Right cardiac atrium (tissue), 5 donors: ENCODE measurements around the gene PSMB3. TPM values are rescaled to one million over a fixed set of nuclear protein-coding genes. Genes with fewer than 3 reads are reported as not detected.
"Not testable (repeated sequence)": the region's sequence is repeated elsewhere in the genome, so short reads cannot be mapped to it uniquely, and the experiment has no call there.

ENCODE experiments used
- ATAC-seq, 2 donors: fragments of 200-7000 bp; cut with Tn5 transposase; one replicate each; pipeline versions ENCODE4 v1.8.0 to v1.9.1; 2020; ENCODE audit warnings: moderate library complexity in 2 of 2, mild to moderate bottlenecking in 1 of 2
- DNase-seq, 3 donors: peaks; one replicate each; pipeline ENCODE4 v3.0.0-alpha.2; 2020
- H3K27ac ChIP-seq: one replicate; pipeline ENCODE4 v1.5.1; 2013; ENCODE audit warnings: mild to moderate bottlenecking, low read length, control low read depth, moderate library complexity
- H3K27me3 ChIP-seq: one replicate; pipeline ENCODE4 v1.6.1; 2013; ENCODE audit not compliant: control insufficient read depth, insufficient read depth
- H3K4me1 ChIP-seq: one replicate; pipeline ENCODE4 v1.6.1; 2013; ENCODE audit warnings: low read length; ENCODE audit not compliant: control insufficient read depth, insufficient read depth
- H3K4me3 ChIP-seq: one replicate; pipeline ENCODE4 v1.5.1; 2013; ENCODE audit warnings: low read length, control low read depth
- H3K9me3 ChIP-seq: one replicate; pipeline ENCODE4 v1.6.1; 2013; ENCODE audit warnings: low read length; ENCODE audit not compliant: control insufficient read depth
- whole genome bisulfite sequencing: extraction: QIAGEN DNeasy Blood & Tissue Kit; methylation state at CpG from one replicate; pipeline ENCODE4 v1.1.7; 2013; 5-methylcytosine and 5-hydroxymethylcytosine counted together
- intact Hi-C, 4 donors: fragments of 100-400 bp; cut with DNase I; formaldehyde crosslinking; loops; one replicate each; pipeline versions ENCODE4 v1.11.0 to v1.14.0; 2022 to 2023
- polyA plus RNA-seq: library from polyadenylated mRNA; stranded (reverse); fragments of 200-250 nt; gene quantifications from one replicate; pipeline ENCODE4 v1.2.3, GENCODE V29; 2013
- total RNA-seq, 4 donors: library from RNA; stranded (reverse); fragmentation: NEBNext Ultra II Directional; extraction: Animal tissue kit (Norgen Biotek cat#: 25700); gene quantifications; one replicate each; pipeline ENCODE4 v1.2.1, GENCODE V29; 2021
- donor health status: healthy with polysubstance abuse.
- donor health status: DM: no; HTN: yes; CAD: no.
- donor health status: DM: no; HTN: no; CAD: no.
- donor health status: DM: no; HTN: yes; CAD: no; lungs with severe emphysema.
- donor health status: DM: yes; HTN: yes; CAD: no.

PSMB3 gene
- total and polyA plus RNA-seq, 5 donors, result 134 to 247 (median 147) TPM

- WGBS, result 83% methylated on average over 29 of the region's 29 CpGs
- no peaks in the 10 kb centered on the region for H3K4me1 ChIP-seq
- H3K27ac ChIP-seq, result no peak overlapping the region
- H3K4me3 ChIP-seq, result no peak overlapping the region
- no peaks in the 10 kb centered on the region for H3K9me3 ChIP-seq
- intact Hi-C loops, result no loop called here
- ATAC-seq (peak in 1 of 2 donors; percentile 1), DNase-seq (peak in 1 of 3 donors; percentile 13)
- H3K27me3 ChIP-seq, result no peaks in the 10 kb centered on the region
Measured at GRCh38 chr17:38719289-38719942, 33.1 kb upstream of the PSMB3 start.

- H3K4me1 ChIP-seq, result no peaks in the 10 kb centered on the region
- H3K4me3 ChIP-seq, result no peak overlapping the region
- 72% methylated on average over 39 of the region's 39 CpGs for WGBS
- intact Hi-C loops, result no loop called here
- H3K9me3 ChIP-seq, result no peaks in the 10 kb centered on the region
- no peak overlapping the region for H3K27ac ChIP-seq
- H3K27me3 ChIP-seq, result no peaks in the 10 kb centered on the region
- ATAC-seq (peak in 1 of 2 donors; percentile 3), DNase-seq (no peak)
Measured at GRCh38 chr17:38719943-38720641, 32.4 kb upstream of the PSMB3 start.

DNA sequence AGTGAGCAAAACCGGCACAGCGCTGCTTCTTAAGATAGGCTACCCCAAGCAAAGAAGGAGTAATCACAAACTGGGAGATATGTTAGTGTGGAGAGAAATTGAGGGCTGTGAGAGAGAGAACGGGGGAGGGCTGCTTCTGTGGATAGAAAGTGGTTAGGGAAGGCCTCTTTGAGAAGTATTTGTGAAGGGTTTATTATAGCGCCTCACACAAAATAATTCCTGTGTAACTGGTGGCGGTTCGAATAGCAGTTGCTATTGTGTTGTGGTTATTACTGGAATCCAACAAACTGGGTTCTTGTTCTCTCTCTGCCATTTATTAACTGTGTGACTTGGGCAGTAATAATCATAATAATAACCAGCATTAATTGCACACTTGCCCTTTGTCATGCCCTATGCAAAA, 31.6 kb upstream of the PSMB3 start:
- intact Hi-C loops, result no loop called here
- H3K4me1 ChIP-seq, result no peaks in the 10 kb centered on the region
- H3K4me3 ChIP-seq, result no peak overlapping the region
- no peak for ATAC-seq
- 86% methylated on average over 6 of the region's 6 CpGs for WGBS
- no peaks in the 10 kb centered on the region for H3K27me3 ChIP-seq
- H3K27ac ChIP-seq, result no peak overlapping the region
- no peak for DNase-seq
- no peaks in the 10 kb centered on the region for H3K9me3 ChIP-seq

DNA sequence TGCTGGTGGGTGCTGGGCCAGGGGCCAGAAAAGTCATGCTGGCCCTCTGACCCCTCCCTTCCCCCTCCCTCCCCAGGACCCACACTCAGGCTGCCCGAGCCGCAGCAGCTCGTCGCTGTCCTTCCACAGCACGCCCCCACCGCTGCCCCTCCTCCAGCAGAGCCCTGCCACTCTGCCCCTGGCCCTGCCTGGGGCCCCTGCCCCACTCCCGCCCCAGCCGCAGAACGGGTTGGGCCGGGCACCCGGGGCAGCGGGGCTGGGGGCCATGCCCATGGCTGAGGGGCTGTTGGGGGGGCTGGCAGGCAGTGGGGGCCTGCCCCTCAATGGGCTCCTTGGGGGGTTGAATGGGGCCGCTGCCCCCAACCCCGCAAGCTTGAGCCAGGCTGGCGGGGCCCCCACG, 30.7 kb upstream of the PSMB3 start:
- no peak overlapping the region for H3K4me3 ChIP-seq
- no peaks in the 10 kb centered on the region for H3K9me3 ChIP-seq
- intact Hi-C loops, result no loop called here
- WGBS, result 92% methylated on average over 16 of the region's 16 CpGs
- no peaks in the 10 kb centered on the region for H3K4me1 ChIP-seq
- no peak for ATAC-seq
- H3K27me3 ChIP-seq, result no peaks in the 10 kb centered on the region
- DNase-seq, result no peak
- no peak overlapping the region for H3K27ac ChIP-seq

GRCh38 chr17:38724337-38724988, 28.1 kb upstream of the PSMB3 start:
- peak; percentile 12 to 46 for ATAC-seq
- peak; percentile 63 to 92 (median 86) for DNase-seq
- Histone ChIP-seq H3K9me3 (no peaks in the 10 kb centered on the region), H3K4me3 (no peak overlapping the region), H3K27ac (peak overlapping the region; percentile 8), H3K27me3 (no peaks in the 10 kb centered on the region), H3K4me1 (no peaks in the 10 kb centered on the region)
- 50% methylated on average over 16 of the region's 16 CpGs for WGBS
- intact Hi-C loops, result no loop called here

GRCh38 chr17:38725066-38725465, 27.5 kb upstream of the PSMB3 start:
- H3K27me3 ChIP-seq, result no peaks in the 10 kb centered on the region
- H3K4me3 ChIP-seq, result no peak overlapping the region
- peak in 1 of 2 donors; percentile 4 for ATAC-seq
- H3K27ac ChIP-seq, result no peak overlapping the region
- intact Hi-C loops, result no loop called here
- H3K4me1 ChIP-seq, result no peaks in the 10 kb centered on the region
- H3K9me3 ChIP-seq, result no peaks in the 10 kb centered on the region
- WGBS, result 61% methylated on average over 10 of the region's 10 CpGs
- no peak for DNase-seq

DNA sequence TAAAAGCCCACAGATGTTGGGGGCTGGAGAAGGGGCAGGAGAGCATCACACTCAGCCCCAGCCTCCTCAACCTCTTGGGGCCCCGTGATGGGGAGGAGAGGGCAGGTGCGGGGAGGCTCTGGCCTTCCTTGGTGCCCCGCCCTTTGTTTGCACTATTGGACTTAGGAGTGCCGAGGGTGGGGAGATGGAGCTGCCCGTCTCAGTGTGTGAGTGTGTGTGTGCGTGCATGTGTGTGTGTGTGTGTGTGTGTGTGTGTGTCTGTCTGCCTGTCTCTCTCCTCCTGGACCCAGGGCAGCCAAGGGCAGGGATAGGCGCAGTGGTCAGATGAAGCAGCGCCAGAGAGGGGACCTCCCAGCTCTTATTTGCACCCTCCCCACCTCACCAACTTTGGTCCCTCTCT, 26.4 kb upstream of the PSMB3 start:
- H3K9me3 ChIP-seq, intact Hi-C loops, H3K4me3 ChIP-seq, H3K4me1 ChIP-seq, ATAC-seq, H3K27ac ChIP-seq, H3K27me3 ChIP-seq: not testable (repeated sequence)
- peak in 1 of 3 donors; percentile 53 for DNase-seq
- 75% methylated on average over 8 of the region's 8 CpGs for whole genome bisulfite sequencing

DNA sequence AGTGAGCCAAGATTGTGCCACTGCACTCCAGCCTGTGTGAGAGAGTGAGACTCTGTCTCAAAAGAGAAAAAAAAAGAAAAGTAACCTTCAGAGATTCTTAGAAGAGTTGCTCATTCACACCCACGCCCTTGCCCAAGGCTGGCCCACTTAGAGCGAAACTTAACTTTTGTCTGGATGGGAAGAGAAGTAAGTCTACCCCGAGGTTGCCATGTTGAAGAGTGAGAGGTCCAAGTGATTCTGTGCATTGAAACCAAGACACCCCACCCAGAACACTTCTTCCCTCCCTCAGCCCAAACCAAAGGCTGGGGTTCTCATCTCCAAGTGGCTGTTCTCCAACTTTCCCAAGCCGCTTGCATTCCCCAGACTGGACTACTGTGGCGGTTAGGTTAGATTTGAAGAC, 24.8 kb upstream of the PSMB3 start:
- Histone ChIP-seq H3K27ac (no peak overlapping the region), H3K4me1 (peaks cover 2% of the 10 kb centered on the region)
- DNase-seq, result no peak

GRCh38 chr17:38728290-38728831, 24.2 kb upstream of the PSMB3 start:
- intact Hi-C loops, result no loop called here
- H3K9me3 ChIP-seq, result no peaks in the 10 kb centered on the region
- no peaks in the 10 kb centered on the region for H3K27me3 ChIP-seq
- H3K4me1 ChIP-seq, result peaks cover 2% of the 10 kb centered on the region
- no peak for ATAC-seq
- 68% methylated on average over 8 of the region's 8 CpGs for WGBS
- no peak overlapping the region for H3K27ac ChIP-seq
- H3K4me3 ChIP-seq, result no peak overlapping the region
- DNase-seq, result peak in 1 of 3 donors; percentile 69

More for the DNA sequence above, 24.8 kb upstream of the PSMB3 start:
- no peaks in the 10 kb centered on the region for H3K9me3 ChIP-seq
- no peak overlapping the region for H3K4me3 ChIP-seq
- no peak for ATAC-seq
- 91% methylated on average over 5 of the region's 5 CpGs for WGBS
- no peaks in the 10 kb centered on the region for H3K27me3 ChIP-seq
- intact Hi-C loops, result no loop called here

DNA sequence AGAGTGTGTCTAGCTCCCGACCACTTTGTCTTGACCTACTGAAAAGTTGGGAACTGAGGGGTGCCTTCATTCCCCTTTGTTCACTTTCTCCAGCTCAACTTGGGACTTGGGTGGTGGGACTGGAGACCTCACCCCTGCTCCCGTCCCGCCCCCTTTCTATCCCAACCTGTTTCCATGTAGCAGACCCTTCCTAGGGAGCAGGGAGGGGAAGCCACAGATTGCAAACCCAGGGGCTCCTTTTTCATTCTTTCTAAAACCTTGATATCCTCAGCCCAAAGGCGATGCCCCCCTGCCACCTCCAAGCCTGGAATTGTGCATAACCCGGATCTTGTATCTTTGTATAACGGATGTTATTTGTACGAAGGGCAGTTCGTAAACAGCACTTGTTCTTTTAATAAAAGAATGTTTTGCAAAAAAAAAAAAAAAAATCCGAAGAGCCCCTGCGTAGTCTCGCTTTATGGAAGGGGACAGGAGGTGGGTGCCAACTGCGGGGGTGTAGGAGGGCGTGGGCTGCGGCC, 23.1 kb upstream of the PSMB3 start:
- DNase-seq (no peak), ATAC-seq (no peak)
- no peaks in the 10 kb centered on the region for H3K27me3 ChIP-seq
- intact Hi-C loops, result no loop called here
- peaks cover 2% of the 10 kb centered on the region for H3K4me1 ChIP-seq
- H3K27ac ChIP-seq, result peak overlapping the region; percentile 36
- WGBS, result 22% methylated on average over 14 of the region's 14 CpGs
- peak overlapping the region; percentile 60 for H3K4me3 ChIP-seq
- no peaks in the 10 kb centered on the region for H3K9me3 ChIP-seq
